H1 (cell line): Measurements from ENCODE around the gene POLDIP2. TPM values are rescaled to one million over a fixed set of nuclear protein-coding genes. Genes with fewer than 3 reads are reported as not detected.

Experiments used
- CREB1 ChIP-seq: IDR thresholded peaks from 2 replicates; pipeline ENCODE4 v1.6.1; 2012; ENCODE audit warnings: inconsistent platforms
- KDM4A ChIP-seq: IDR thresholded peaks from one replicate; pipeline ENCODE4 v1.7.1; 2012; ENCODE audit warnings: low read depth, mild to moderate bottlenecking, moderate library complexity, low read length, inconsistent platforms; ENCODE audit not compliant: severe bottlenecking
- TEAD4 ChIP-seq: IDR thresholded peaks from 2 replicates; pipeline ENCODE4 v1.6.1; 2012; ENCODE audit warnings: low read depth, low read length, inconsistent platforms, mixed read lengths
- polyA plus RNA-seq, 7 experiments: library from polyadenylated mRNA; depleted of rRNA in 3 of 7; stranded (reverse) in 5 of 7; unstranded in 2 of 7; fragments of >200 nt in 5 of 7; fragments of 200-250 nt in 2 of 7; gene quantifications; 1 replicate in 5 of 7; 2 replicates in 1 of 7; 4 replicates in 1 of 7; pipeline versions ENCODE4 v1.2.1 to v1.2.3, GENCODE V29; 2011 to 2013; ENCODE audit warnings: missing spikeins in 2 of 7, mixed read lengths in 2 of 7
- total RNA-seq: library from RNA; stranded (reverse); fragmentation: NEBNext Ultra II Directional; extraction: Animal tissue kit (Norgen Biotek cat#: 25700); gene quantifications from 2 replicates; pipeline ENCODE4 v1.2.1, GENCODE V29; 2021
- TF ChIP-seq, protein P1 (sequence below): fragments of 300-600 bp; sonication (generic); IDR thresholded peaks from 2 replicates; pipeline ENCODE4 v1.7.1; 2012; ENCODE audit warnings: low read length, moderate library complexity, mild to moderate bottlenecking, inconsistent platforms; ENCODE audit not compliant: insufficient replicate concordance
- TF ChIP-seq, protein P2 (sequence below): IDR thresholded peaks from 2 replicates; pipeline ENCODE4 v1.6.1; 2012; ENCODE audit warnings: inconsistent platforms

Gene POLDIP2
- total and polyA plus RNA-seq, 2 of the 8 experiments (the other 6 are each of a cell fraction or from before 2014, with no cell fraction given), result 74.0 to 76.1 TPM

- TF ChIP-seq, protein P1, sequence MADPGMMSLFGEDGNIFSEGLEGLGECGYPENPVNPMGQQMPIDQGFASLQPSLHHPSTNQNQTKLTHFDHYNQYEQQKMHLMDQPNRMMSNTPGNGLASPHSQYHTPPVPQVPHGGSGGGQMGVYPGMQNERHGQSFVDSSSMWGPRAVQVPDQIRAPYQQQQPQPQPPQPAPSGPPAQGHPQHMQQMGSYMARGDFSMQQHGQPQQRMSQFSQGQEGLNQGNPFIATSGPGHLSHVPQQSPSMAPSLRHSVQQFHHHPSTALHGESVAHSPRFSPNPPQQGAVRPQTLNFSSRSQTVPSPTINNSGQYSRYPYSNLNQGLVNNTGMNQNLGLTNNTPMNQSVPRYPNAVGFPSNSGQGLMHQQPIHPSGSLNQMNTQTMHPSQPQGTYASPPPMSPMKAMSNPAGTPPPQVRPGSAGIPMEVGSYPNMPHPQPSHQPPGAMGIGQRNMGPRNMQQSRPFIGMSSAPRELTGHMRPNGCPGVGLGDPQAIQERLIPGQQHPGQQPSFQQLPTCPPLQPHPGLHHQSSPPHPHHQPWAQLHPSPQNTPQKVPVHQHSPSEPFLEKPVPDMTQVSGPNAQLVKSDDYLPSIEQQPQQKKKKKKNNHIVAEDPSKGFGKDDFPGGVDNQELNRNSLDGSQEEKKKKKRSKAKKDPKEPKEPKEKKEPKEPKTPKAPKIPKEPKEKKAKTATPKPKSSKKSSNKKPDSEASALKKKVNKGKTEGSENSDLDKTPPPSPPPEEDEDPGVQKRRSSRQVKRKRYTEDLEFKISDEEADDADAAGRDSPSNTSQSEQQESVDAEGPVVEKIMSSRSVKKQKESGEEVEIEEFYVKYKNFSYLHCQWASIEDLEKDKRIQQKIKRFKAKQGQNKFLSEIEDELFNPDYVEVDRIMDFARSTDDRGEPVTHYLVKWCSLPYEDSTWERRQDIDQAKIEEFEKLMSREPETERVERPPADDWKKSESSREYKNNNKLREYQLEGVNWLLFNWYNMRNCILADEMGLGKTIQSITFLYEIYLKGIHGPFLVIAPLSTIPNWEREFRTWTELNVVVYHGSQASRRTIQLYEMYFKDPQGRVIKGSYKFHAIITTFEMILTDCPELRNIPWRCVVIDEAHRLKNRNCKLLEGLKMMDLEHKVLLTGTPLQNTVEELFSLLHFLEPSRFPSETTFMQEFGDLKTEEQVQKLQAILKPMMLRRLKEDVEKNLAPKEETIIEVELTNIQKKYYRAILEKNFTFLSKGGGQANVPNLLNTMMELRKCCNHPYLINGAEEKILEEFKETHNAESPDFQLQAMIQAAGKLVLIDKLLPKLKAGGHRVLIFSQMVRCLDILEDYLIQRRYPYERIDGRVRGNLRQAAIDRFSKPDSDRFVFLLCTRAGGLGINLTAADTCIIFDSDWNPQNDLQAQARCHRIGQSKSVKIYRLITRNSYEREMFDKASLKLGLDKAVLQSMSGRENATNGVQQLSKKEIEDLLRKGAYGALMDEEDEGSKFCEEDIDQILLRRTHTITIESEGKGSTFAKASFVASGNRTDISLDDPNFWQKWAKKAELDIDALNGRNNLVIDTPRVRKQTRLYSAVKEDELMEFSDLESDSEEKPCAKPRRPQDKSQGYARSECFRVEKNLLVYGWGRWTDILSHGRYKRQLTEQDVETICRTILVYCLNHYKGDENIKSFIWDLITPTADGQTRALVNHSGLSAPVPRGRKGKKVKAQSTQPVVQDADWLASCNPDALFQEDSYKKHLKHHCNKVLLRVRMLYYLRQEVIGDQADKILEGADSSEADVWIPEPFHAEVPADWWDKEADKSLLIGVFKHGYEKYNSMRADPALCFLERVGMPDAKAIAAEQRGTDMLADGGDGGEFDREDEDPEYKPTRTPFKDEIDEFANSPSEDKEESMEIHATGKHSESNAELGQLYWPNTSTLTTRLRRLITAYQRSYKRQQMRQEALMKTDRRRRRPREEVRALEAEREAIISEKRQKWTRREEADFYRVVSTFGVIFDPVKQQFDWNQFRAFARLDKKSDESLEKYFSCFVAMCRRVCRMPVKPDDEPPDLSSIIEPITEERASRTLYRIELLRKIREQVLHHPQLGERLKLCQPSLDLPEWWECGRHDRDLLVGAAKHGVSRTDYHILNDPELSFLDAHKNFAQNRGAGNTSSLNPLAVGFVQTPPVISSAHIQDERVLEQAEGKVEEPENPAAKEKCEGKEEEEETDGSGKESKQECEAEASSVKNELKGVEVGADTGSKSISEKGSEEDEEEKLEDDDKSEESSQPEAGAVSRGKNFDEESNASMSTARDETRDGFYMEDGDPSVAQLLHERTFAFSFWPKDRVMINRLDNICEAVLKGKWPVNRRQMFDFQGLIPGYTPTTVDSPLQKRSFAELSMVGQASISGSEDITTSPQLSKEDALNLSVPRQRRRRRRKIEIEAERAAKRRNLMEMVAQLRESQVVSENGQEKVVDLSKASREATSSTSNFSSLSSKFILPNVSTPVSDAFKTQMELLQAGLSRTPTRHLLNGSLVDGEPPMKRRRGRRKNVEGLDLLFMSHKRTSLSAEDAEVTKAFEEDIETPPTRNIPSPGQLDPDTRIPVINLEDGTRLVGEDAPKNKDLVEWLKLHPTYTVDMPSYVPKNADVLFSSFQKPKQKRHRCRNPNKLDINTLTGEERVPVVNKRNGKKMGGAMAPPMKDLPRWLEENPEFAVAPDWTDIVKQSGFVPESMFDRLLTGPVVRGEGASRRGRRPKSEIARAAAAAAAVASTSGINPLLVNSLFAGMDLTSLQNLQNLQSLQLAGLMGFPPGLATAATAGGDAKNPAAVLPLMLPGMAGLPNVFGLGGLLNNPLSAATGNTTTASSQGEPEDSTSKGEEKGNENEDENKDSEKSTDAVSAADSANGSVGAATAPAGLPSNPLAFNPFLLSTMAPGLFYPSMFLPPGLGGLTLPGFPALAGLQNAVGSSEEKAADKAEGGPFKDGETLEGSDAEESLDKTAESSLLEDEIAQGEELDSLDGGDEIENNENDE, result no peak
- TF ChIP-seq KDM4A, result no peak
- TF ChIP-seq, protein P2, sequence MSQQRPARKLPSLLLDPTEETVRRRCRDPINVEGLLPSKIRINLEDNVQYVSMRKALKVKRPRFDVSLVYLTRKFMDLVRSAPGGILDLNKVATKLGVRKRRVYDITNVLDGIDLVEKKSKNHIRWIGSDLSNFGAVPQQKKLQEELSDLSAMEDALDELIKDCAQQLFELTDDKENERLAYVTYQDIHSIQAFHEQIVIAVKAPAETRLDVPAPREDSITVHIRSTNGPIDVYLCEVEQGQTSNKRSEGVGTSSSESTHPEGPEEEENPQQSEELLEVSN, result no peak
- TF ChIP-seq CREB1, result no peak
- TF ChIP-seq TEAD4, result no peak
These were observed 29.1 kb upstream of the POLDIP2 start (continued) for GRCh38 chr17:28386391-28386790.
